Omental fat pad (tissue), 4 donors: ENCODE measurements around the gene PPP2R3C. TPM values are rescaled to one million over a fixed set of nuclear protein-coding genes. Genes with fewer than 3 reads are reported as not detected.
"Not testable (repeated sequence)": the region's sequence is repeated elsewhere in the genome, so short reads cannot be mapped to it uniquely, and the experiment has no call there.

ENCODE experiments used
- ATAC-seq: fragments of 150-250 bp; one replicate; pipeline ENCODE4 v1.9.1; 2016; ENCODE audit warnings: mild to moderate bottlenecking, moderate library complexity; ENCODE audit not compliant: low FRiP score
- DNase-seq: peaks from one replicate; pipeline ENCODE4 v3.0.0-alpha.2; 2019; ENCODE audit warnings: low spot score
- CTCF ChIP-seq, 3 donors: fragments of 450-650 bp; IDR thresholded peaks; one replicate each; pipeline ENCODE4 v1.5.1; 2016 to 2017; ENCODE audit warnings: antibody characterized with exemption in 3 of 3, mild to moderate bottlenecking in 3 of 3, moderate library complexity in 2 of 3
- total RNA-seq, 4 donors: library from RNA; depleted of rRNA; stranded (reverse); fragments of >200 nt; gene quantifications; one replicate each; pipeline ENCODE4 v1.1.0, GENCODE V29; 2016

The PPP2R3C gene
- total RNA-seq, 4 donors from 2014 or later, result 18.1 to 47.6 (median 25.7) TPM

GRCh38 chr14:35085441-35085840 lies 36.3 kb downstream of the PPP2R3C start:
- DNase-seq, result no peak
- ATAC-seq, result no peak
- no peak for TF ChIP-seq CTCF (IDR thresholded peaks at IDR 0.05)

GRCh38 chr14:35083530-35084150 lies 38.1 kb downstream of the PPP2R3C start:
- DNase-seq, result no peak

GRCh38 chr14:35079742-35080141 lies 42.0 kb downstream of the PPP2R3C start:
- no peak for TF ChIP-seq CTCF (IDR thresholded peaks at IDR 0.05)
- no peak for DNase-seq
- ATAC-seq, result no peak

More at GRCh38 chr14:35083530-35084150, 38.1 kb downstream of the PPP2R3C start:
- ATAC-seq, result no peak
- no peak for TF ChIP-seq CTCF (IDR thresholded peaks at IDR 0.05)

- ATAC-seq (no peak), DNase-seq (no peak)
- TF ChIP-seq CTCF (IDR thresholded peaks at IDR 0.05), result no peak
Observed at GRCh38 chr14:35078082-35078481, 43.7 kb downstream of the PPP2R3C start.

- ATAC-seq, result no peak
- no peak for TF ChIP-seq CTCF (IDR thresholded peaks at IDR 0.05)
- DNase-seq, result no peak
Observed at GRCh38 chr14:35073486-35073885, 48.3 kb downstream of the PPP2R3C start.

- no peak for TF ChIP-seq CTCF (IDR thresholded peaks at IDR 0.05)
- ATAC-seq, result no peak
- no peak for DNase-seq
Observed at GRCh38 chr14:35072226-35072625, 49.6 kb downstream of the PPP2R3C start.

- DNase-seq (no peak), ATAC-seq (no peak)
Observed at GRCh38 chr14:35068238-35069012, 53.4 kb downstream of the PPP2R3C start.

GRCh38 chr14:35065731-35066130 lies 56.1 kb downstream of the PPP2R3C start:
- not testable (repeated sequence) for DNase-seq, ATAC-seq

More at GRCh38 chr14:35068238-35069012, 53.4 kb downstream of the PPP2R3C start:
- TF ChIP-seq CTCF (IDR thresholded peaks at IDR 0.05), result no peak

GRCh38 chr14:35061113-35061791 lies 60.5 kb downstream of the PPP2R3C start:
- not testable (repeated sequence) for DNase-seq, ATAC-seq
